HEK293 (cell line): ENCODE measurements around the gene ARHGAP26.

Experiments
- CTCF ChIA-PET: fragments of 350-600 bp; formaldehyde crosslinking; extraction: SDS; loops from one replicate; lab custom pipeline; 2021; ENCODE audit warnings: antibody characterized with exemption; lab: Yijun Ruan, JAX
- POLR2A ChIA-PET: fragments of 300-600 bp; formaldehyde crosslinking; extraction: SDS; loops from one replicate; lab custom pipeline; 2020; ENCODE audit warnings: antibody characterized with exemption, inconsistent platforms; lab: Yijun Ruan, JAX
- H3K27ac ChIP-seq: fragments of 200-500 bp; sonication (Bioruptor generic); 2 replicates; pipeline ENCODE4 v1.5.1; 2014; ENCODE audit warnings: low read depth, low read length, control low read depth, inconsistent platforms; ENCODE audit errors: extremely low read depth
- H3K36me3 ChIP-seq, 2 experiments: fragments of 200-500 bp in 1 of 2; sonication (Bioruptor generic) in 1 of 2; 1 replicate in 1 of 2; 2 replicates in 1 of 2; pipeline ENCODE4 v1.5.1; 2014 to 2017; ENCODE audit warnings: inconsistent platforms in 2 of 2, low read length in 2 of 2; ENCODE audit not compliant: control insufficient read depth in 2 of 2, insufficient read depth in 1 of 2
- H3K4me1 ChIP-seq: fragments of 200-500 bp; sonication (Bioruptor generic); 2 replicates; pipeline ENCODE4 v1.5.1; 2014; ENCODE audit warnings: mild to moderate bottlenecking, low read length, inconsistent platforms; ENCODE audit not compliant: control insufficient read depth, insufficient read depth
- H3K4me3 ChIP-seq: 2 replicates; pipeline ENCODE4 v1.5.1; 2011; ENCODE audit warnings: low read depth, mild to moderate bottlenecking, control low read depth, low read length, moderate library complexity
- H3K9me3 ChIP-seq: fragments of 200-500 bp; sonication (Bioruptor generic); 2 replicates; pipeline ENCODE4 v1.5.1; 2014; ENCODE audit warnings: low read depth, low read length, inconsistent platforms; ENCODE audit not compliant: control insufficient read depth, insufficient read depth
- BCL11B ChIP-seq: fragments of 450-650 bp; formaldehyde crosslinking; IDR thresholded peaks from 2 replicates; pipeline ENCODE4 v1.5.1; 2016; ENCODE audit warnings: low read depth, missing biosample characterization, missing genetic modification characterization
- EGR2 ChIP-seq: fragments of 450-650 bp; formaldehyde crosslinking; IDR thresholded peaks from 2 replicates; pipeline ENCODE4 v1.5.1; 2016; ENCODE audit warnings: low read depth, missing biosample characterization, missing genetic modification characterization
- HOXA7 ChIP-seq: sonication (generic); formaldehyde crosslinking; IDR thresholded peaks from 2 replicates; pipeline ENCODE4 v1.8.1; 2022; ENCODE audit warnings: missing genetic modification reagents, borderline replicate concordance
- MEIS1 ChIP-seq: sonication (generic); formaldehyde crosslinking; IDR thresholded peaks from 2 replicates; pipeline ENCODE4 v1.8.1; 2022; ENCODE audit warnings: missing genetic modification reagents, mild to moderate bottlenecking, borderline replicate concordance
- TSHZ1 ChIP-seq: fragments of 450-650 bp; formaldehyde crosslinking; IDR thresholded peaks from 2 replicates; pipeline ENCODE4 v1.5.1; 2016; ENCODE audit warnings: missing biosample characterization, missing genetic modification characterization, borderline replicate concordance
- ZBTB1 ChIP-seq: fragments of 450-650 bp; formaldehyde crosslinking; IDR thresholded peaks from 2 replicates; pipeline ENCODE4 v1.5.1; 2016; ENCODE audit warnings: missing biosample characterization, missing genetic modification characterization
- ZNF155 ChIP-seq: fragments of 450-650 bp; formaldehyde crosslinking; IDR thresholded peaks from 2 replicates; pipeline ENCODE4 v1.5.1; 2016; ENCODE audit warnings: missing biosample characterization, missing genetic modification characterization
- ZNF394 ChIP-seq: fragments of 450-650 bp; formaldehyde crosslinking; IDR thresholded peaks from 2 replicates; pipeline ENCODE4 v1.5.1; 2016; ENCODE audit warnings: missing biosample characterization, missing genetic modification characterization, mild to moderate bottlenecking, moderate library complexity, borderline replicate concordance
- ZNF398 ChIP-seq: fragments of 450-650 bp; formaldehyde crosslinking; IDR thresholded peaks from 2 replicates; pipeline ENCODE4 v1.5.1; 2017; ENCODE audit warnings: missing biosample characterization, missing genetic modification characterization
- ZNF426 ChIP-seq: fragments of 450-650 bp; formaldehyde crosslinking; IDR thresholded peaks from 2 replicates; pipeline ENCODE4 v1.5.1; 2017; ENCODE audit warnings: missing biosample characterization, missing genetic modification characterization, mild to moderate bottlenecking, inconsistent platforms, moderate library complexity
- ZNF521 ChIP-seq: fragments of 450-650 bp; formaldehyde crosslinking; IDR thresholded peaks from 2 replicates; pipeline ENCODE4 v1.5.1; 2017; ENCODE audit warnings: missing biosample characterization, mild to moderate bottlenecking, missing genetic modification characterization
- ZNF558 ChIP-seq: fragments of 450-650 bp; formaldehyde crosslinking; IDR thresholded peaks from 2 replicates; pipeline ENCODE4 v1.5.1; 2016; ENCODE audit warnings: missing biosample characterization, missing genetic modification characterization
- ZNF629 ChIP-seq: fragments of 450-650 bp; formaldehyde crosslinking; IDR thresholded peaks from 2 replicates; pipeline ENCODE4 v1.5.1; 2017; ENCODE audit warnings: missing biosample characterization, missing genetic modification characterization
- ZNF654 ChIP-seq: fragments of 450-650 bp; formaldehyde crosslinking; IDR thresholded peaks from 2 replicates; pipeline ENCODE4 v1.5.1; 2016; ENCODE audit warnings: low read depth, missing biosample characterization, missing genetic modification characterization
- ZNF692 ChIP-seq: fragments of 450-650 bp; formaldehyde crosslinking; IDR thresholded peaks from 2 replicates; pipeline ENCODE4 v1.5.1; 2016; ENCODE audit warnings: missing biosample characterization, missing genetic modification characterization
- ZNF707 ChIP-seq: fragments of 450-650 bp; formaldehyde crosslinking; IDR thresholded peaks from 2 replicates; pipeline ENCODE4 v1.5.1; 2016; ENCODE audit warnings: missing biosample characterization, missing genetic modification characterization
- ZSCAN4 ChIP-seq: fragments of 450-650 bp; formaldehyde crosslinking; IDR thresholded peaks from 2 replicates; pipeline ENCODE4 v1.5.1; 2017; ENCODE audit warnings: missing biosample characterization, missing genetic modification characterization

ARHGAP26 gene

GRCh38 chr5:142938266-142938880 is 168.2 kb downstream of the ARHGAP26 start (continued):
- TF ChIP-seq ZNF398 (tag by site-specific recombination): no peak
- TF ChIP-seq BCL11B (tag by site-specific recombination): no peak
- no peak for TF ChIP-seq ZNF426

GRCh38 chr5:142939006-142939405 is 168.8 kb downstream of the ARHGAP26 start:
- no peak overlapping the region for H3K4me3 ChIP-seq
- TF ChIP-seq ZNF692 (no peak), ZBTB1 (no peak), BCL11B (tag by site-specific recombination) (no peak), ZNF394 (tag by site-specific recombination) (no peak), HOXA7 (CRISPR knock-in tag) (no peak), ZNF654 (tag by site-specific recombination) (no peak), ZNF155 (tag by site-specific recombination) (no peak), ZSCAN4 (tag by site-specific recombination) (no peak), ZNF558 (tag by site-specific recombination) (no peak), TSHZ1 (no peak), ZNF707 (tag by site-specific recombination) (no peak)
- TF ChIP-seq, all 188 proteins: peak for 0
- ChIA-PET CTCF (interaction anchor here (0.6 to 1.6 kb wide), 2 partner anchors 14 to 432 kb away, joined by 4 to 5 read pairs; no protein-coding TSS in a partner anchor), POLR2A (no interaction called here)
- H3K9me3 ChIP-seq: no peaks in the 10 kb centered on the region
- H3K4me1 ChIP-seq: no peaks in the 10 kb centered on the region
- H3K36me3 ChIP-seq: no peaks in the 10 kb centered on the region
- H3K27ac ChIP-seq: no peak overlapping the region

GRCh38 chr5:142939884-142940283 is 169.7 kb downstream of the ARHGAP26 start:
- no peaks in the 10 kb centered on the region for H3K36me3 ChIP-seq
- CTCF ChIA-PET: no interaction called here
- no peaks in the 10 kb centered on the region for H3K4me1 ChIP-seq
- TF ChIP-seq EGR2 (tag by site-specific recombination) (no peak), ZNF629 (no peak), ZNF521 (tag by site-specific recombination) (no peak), MEIS1 (CRISPR knock-in tag) (no peak)
- no peaks in the 10 kb centered on the region for H3K9me3 ChIP-seq
- H3K27ac ChIP-seq: no peak overlapping the region
- POLR2A ChIA-PET: no interaction called here
- H3K4me3 ChIP-seq: no peak overlapping the region
